ENCODE measurements around the gene PCDH8.

PCDH8 gene, protein sequence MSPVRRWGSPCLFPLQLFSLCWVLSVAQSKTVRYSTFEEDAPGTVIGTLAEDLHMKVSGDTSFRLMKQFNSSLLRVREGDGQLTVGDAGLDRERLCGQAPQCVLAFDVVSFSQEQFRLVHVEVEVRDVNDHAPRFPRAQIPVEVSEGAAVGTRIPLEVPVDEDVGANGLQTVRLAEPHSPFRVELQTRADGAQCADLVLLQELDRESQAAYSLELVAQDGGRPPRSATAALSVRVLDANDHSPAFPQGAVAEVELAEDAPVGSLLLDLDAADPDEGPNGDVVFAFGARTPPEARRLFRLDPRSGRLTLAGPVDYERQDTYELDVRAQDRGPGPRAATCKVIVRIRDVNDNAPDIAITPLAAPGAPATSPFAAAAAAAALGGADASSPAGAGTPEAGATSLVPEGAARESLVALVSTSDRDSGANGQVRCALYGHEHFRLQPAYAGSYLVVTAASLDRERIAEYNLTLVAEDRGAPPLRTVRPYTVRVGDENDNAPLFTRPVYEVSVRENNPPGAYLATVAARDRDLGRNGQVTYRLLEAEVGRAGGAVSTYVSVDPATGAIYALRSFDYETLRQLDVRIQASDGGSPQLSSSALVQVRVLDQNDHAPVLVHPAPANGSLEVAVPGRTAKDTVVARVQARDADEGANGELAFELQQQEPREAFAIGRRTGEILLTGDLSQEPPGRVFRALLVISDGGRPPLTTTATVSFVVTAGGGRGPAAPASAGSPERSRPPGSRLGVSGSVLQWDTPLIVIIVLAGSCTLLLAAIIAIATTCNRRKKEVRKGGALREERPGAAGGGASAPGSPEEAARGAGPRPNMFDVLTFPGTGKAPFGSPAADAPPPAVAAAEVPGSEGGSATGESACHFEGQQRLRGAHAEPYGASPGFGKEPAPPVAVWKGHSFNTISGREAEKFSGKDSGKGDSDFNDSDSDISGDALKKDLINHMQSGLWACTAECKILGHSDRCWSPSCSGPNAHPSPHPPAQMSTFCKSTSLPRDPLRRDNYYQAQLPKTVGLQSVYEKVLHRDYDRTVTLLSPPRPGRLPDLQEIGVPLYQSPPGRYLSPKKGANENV

GRCh38 chr13:52848455-52849195 is at the start of gene PCDH8:
TSS of gene PCDH8 (minus strand) at chr13:52848640. CDS start at chr13:52848436, 204 bp downstream.
- DNase-seq, result peak; percentile 92

DNA sequence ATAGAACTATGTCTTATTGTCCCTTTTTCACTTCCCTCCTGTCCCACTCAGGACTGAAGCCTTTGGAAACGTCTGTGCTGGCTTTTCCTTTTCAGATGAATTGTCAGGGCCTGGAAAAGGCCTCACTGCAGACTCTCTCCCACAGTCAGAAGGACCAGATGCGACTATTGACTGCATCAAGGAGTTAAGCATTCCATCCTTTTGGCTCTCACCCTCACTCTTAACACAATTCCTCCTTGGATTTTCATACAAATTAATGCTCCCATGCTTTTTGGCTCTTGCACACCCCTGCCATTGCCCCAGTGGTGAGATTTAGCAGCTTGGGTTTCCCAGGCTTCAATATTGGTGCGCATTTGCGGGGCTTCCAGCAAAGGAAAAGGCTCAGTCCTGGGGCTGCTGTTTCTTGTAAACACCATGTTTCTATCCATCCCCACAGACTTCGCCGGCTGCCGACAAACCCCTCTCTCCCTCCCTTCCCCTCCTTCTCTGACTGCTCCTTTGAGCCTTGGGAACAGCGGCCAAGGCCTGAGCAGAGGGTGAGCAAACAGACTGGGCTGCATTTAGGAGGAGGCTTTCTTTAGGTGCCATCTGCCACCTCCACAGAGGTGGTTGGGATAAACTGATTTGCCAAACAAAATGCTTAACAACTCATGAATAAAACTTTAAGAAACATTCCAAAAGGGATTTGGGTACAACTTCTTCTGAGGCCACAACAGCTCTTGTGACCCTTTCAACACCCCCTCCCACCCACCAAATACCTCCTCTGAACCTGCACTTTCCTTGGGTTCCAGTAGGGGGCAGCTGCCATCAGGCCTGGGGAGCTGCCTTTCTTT is 48.6 kb upstream of the PCDH8 start:
- DNase-seq, result no peak

- DNase-seq, result no peak
Observed at GRCh38 chr13:52894413-52894812, 46.0 kb upstream of the PCDH8 start.

- no peak for DNase-seq
Observed at GRCh38 chr13:52892925-52893324, 44.5 kb upstream of the PCDH8 start.

DNA sequence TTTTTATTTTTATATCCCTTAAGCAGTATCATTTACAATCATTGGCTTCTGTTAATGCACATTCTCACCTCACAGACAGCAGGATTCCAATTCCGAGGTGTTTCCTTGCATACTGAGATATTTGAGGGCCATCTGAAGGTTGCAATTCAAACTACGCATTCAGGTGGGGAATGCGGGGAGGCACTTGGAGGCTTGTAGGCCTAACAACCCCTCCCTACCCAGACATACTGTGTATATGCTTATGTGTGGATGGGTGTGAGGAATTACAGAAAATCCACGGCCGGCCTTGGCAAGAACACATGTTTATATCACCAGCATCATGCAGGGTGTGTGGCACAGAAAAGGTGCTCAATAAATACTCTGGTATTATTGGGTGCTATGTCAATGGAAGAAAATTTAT is 43.3 kb upstream of the PCDH8 start:
- DNase-seq, result no peak

DNA sequence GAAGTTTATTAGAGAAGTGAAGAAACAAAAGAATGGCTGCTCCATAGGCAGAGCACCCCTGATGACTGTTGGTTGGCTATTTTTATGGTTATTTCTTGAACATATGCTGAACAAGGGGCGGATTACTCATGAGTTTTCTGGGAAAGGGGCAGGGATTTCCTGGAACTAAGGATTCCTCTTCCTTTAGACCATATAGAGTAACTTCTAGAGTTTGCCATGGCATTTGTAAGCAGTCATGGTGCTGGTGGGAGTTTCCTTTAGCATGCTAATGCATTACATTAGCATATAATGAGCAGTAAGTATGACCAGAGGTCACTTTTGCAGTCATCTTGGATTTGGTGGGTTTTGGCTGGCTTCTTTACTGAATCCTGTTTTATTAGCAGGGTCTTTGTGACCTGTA is 38.7 kb upstream of the PCDH8 start:
- DNase-seq, result no peak

- DNase-seq, result no peak
Observed at GRCh38 chr13:52885141-52885540, 36.7 kb upstream of the PCDH8 start.

- no peak for DNase-seq
Observed at GRCh38 chr13:52884429-52885010, 36.1 kb upstream of the PCDH8 start.

GRCh38 chr13:52882785-52883184 is 34.3 kb upstream of the PCDH8 start:
- peak; percentile 14 for DNase-seq

DNA sequence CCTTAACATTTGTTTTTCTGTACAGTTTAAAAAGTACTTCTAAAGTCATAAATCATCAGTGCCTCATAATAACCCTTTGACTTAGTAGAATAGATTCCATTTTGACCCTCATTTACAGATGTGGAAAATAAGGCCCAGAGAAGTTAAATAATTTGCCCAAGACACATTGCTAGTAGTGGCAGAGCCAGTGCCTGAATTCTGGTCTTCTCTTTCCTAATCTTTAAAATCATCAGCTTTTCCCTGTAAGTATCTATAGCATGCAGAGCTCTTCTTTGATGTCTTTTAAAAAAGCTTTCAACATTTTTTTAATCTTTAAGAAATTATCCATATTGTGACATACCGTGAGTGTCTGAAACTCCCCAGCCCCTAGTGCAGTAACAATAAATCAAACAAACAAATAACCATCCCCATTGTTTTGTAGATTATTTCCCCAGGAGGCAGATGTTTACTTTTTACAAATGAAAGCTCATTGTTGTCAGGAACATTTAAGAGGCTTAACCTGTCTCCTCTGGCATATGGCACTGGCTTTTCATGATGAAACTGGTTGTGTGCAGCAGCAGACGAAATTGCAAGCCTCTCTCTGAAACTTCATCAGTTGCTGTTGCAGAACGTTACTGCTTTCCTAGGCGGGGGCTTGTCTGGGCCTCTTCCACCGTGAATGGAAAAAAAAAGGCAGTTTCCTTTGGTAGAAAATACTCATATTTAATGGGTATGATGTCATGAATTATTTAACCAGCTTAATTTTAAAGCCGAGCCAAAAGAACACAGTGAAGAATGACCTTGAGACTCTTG is 31.7 kb upstream of the PCDH8 start:
- DNase-seq, result peak; percentile 66

- DNase-seq, result no peak
Observed at GRCh38 chr13:52878831-52879230, 30.4 kb upstream of the PCDH8 start.

GRCh38 chr13:52870143-52870542 is 21.7 kb upstream of the PCDH8 start:
- DNase-seq, result no peak

DNA sequence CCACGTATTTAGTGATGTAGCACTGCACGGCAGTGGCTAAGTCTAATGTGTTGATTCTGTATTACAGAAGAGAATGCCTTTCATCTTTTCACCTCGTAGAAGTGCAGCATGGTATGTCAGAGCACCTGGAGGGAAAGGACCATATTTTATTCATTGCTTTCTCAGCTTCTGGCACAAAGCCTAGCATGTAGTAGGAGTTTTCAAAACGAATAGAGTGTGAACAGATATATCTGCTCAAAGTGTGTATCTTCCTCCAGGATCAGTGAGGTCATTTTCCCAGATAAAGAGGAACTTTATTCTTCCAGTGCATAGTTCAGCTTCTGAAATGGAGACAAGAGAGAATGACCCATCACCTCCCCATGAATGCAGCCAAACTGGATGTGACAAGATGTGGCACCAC is 21.2 kb upstream of the PCDH8 start:
- no peak for DNase-seq

DNA sequence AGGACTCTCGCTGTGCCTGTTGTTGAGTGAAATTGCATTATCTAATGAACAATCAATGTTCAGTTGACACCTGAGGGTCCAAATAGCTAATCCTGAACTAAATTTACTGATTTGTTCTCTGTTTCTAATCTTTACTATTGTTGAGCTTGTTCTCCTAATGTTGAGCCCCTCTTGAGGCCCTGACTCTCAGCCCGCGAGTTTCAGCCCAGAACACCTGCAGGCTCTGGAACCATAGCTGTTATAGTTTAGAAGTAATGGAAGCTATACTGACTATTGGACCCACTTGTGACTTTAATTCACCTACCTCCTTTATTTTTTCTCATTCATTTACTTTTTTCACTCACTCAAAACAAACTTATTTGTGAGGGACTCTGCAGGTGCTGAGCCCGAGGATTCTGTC is 20.6 kb upstream of the PCDH8 start:
- DNase-seq, result no peak

GRCh38 chr13:52868190-52868589 is 19.8 kb upstream of the PCDH8 start:
- no peak for DNase-seq

GRCh38 chr13:52864941-52865340 is 16.5 kb upstream of the PCDH8 start:
- no peak for DNase-seq

DNA sequence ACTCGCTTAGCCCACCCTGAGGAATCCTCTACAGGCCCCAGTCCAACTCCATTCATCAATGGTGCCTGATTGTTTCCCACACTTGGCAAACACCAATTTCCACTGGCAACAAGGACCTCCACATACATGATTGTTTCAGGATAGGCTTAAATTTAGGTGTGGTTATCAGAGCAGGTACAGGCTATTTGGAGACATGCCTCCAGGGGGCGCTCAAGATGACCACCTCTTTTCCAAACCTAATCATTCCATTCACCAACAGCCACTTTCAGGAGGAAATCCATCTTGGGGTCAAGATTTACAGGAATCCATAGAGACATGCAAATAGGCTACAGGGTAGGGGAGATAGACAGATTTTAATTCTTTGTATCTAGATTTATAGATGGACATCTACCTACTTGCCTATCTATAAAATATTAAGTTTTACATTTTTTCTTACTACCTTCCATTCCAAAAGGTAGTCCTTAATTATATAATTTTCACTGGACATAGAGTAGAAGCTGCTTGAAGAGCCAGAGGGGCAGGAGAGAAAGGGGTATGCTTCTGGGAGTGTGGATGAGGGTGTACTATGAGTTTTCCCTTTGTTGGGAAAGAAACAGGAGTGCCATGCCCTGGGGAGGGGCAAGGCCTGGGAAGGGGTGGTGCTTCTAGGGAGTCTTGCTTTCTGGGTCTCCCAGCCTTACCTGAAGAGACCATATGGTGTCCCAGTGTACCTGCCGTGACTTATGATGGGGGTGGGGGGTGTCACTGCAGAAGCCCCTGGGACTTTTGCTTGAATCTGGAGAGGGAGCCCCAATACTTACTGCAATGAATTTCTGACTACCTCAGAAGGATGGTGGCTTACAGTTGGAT is 14.1 kb upstream of the PCDH8 start:
- DNase-seq, result no peak

- no peak for DNase-seq
Observed at GRCh38 chr13:52852444-52852843, 4.0 kb upstream of the PCDH8 start.

DNA sequence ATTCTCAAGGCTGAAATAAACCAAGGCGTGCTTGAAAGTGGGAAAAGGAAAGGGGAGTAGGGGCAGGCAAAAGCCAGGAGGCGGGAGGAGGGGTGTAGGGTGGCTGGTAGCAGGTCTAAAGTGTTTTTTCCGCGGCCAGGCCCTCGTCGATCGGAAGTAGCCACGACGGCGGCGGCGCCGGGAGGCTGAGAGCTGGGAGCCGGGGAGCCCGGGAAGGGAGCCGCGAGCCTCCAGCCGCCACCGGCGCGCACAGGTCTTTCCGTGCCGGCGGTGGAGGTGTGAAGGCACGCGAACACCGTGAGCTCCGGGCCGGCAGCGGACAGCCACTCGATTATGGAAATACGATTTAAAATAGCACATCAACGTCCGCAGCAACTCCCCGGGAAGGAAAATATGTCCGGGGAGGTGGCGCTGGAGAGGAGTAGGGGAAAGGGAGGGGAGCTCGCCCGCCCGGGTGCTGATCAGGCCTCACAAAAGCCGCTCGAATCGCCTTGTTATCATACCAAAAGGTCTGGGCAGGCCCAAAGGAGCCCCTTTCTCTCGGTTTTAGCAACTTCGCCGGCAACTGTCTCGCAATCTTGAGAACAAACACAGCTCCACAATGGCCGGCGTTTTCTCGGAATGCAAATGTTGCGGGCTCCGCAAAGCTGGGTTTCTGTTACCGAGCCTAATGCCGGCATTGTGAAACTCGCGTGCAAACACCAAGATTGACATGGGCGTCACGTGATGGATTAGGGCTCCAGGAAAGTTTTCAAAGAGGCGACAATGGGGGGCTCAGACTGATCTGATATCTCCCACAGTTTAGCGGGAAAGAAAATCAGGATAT is 2.9 kb upstream of the PCDH8 start:
- peak; percentile 69 for DNase-seq
